ENCODE measurements around the gene LMOD3.

Gene LMOD3

GRCh38 chr3:69096299-69096698, 26.1 kb downstream of the LMOD3 start:
- DNase-seq (ENCODE audit: low read depth) = no peak
- no peak for TF ChIP-seq CTCF (conservative IDR thresholded peaks at IDR 0.05; ENCODE audit: low read depth, low read length)
- no peak overlapping the region for H3K4me3 ChIP-seq (ENCODE audit: low read length)

- no peak for TF ChIP-seq CTCF (conservative IDR thresholded peaks at IDR 0.05; ENCODE audit: low read depth, low read length)
- no peak overlapping the region for H3K4me3 ChIP-seq (ENCODE audit: low read length)
- DNase-seq (ENCODE audit: low read depth) = no peak
Observed at GRCh38 chr3:69095636-69096035, 26.8 kb downstream of the LMOD3 start.

- H3K4me3 ChIP-seq (ENCODE audit: low read length) = no peak overlapping the region
- DNase-seq (ENCODE audit: low read depth) = no peak
- no peak for TF ChIP-seq CTCF (conservative IDR thresholded peaks at IDR 0.05; ENCODE audit: low read depth, low read length)
Observed at GRCh38 chr3:69094467-69095205, 27.8 kb downstream of the LMOD3 start.

GRCh38 chr3:69092030-69092516, 30.3 kb downstream of the LMOD3 start:
- DNase-seq (ENCODE audit: low read depth) = no peak
- no peak overlapping the region for H3K4me3 ChIP-seq (ENCODE audit: low read length)
- TF ChIP-seq CTCF (conservative IDR thresholded peaks at IDR 0.05; ENCODE audit: low read depth, low read length) = no peak

GRCh38 chr3:69091389-69092029, 30.9 kb downstream of the LMOD3 start:
- no peak overlapping the region for H3K4me3 ChIP-seq (ENCODE audit: low read length)
- no peak for TF ChIP-seq CTCF (conservative IDR thresholded peaks at IDR 0.05; ENCODE audit: low read depth, low read length)

GRCh38 chr3:69090021-69090420, 32.4 kb downstream of the LMOD3 start:
- H3K4me3 ChIP-seq (ENCODE audit: low read length) = no peak overlapping the region
- no peak for DNase-seq (ENCODE audit: low read depth)
- no peak for TF ChIP-seq CTCF (conservative IDR thresholded peaks at IDR 0.05; ENCODE audit: low read depth, low read length)

More at GRCh38 chr3:69091389-69092029, 30.9 kb downstream of the LMOD3 start:
- DNase-seq (ENCODE audit: low read depth) = no peak

GRCh38 chr3:69088063-69088462, 34.3 kb downstream of the LMOD3 start:
- TF ChIP-seq CTCF (conservative IDR thresholded peaks at IDR 0.05; ENCODE audit: low read depth, low read length) = no peak
- no peak for DNase-seq (ENCODE audit: low read depth)
- no peak overlapping the region for H3K4me3 ChIP-seq (ENCODE audit: low read length)

Data from retinal pigment epithelial cell (primary cell).